HG03280 (cell line): Measurements from ENCODE around the gene LYG1.
"Not testable (repeated sequence)": the region's sequence is repeated elsewhere in the genome, so short reads cannot be mapped to it uniquely, and the experiment has no call there.

Experiments
- ATAC-seq: cut with Tn5 transposase; IDR thresholded peaks from one replicate; pipeline ENCODE4 v1.9.1; 2021; ENCODE audit warnings: mild to moderate bottlenecking, moderate library complexity; ENCODE audit not compliant: unreplicated experiment

Gene LYG1

DNA sequence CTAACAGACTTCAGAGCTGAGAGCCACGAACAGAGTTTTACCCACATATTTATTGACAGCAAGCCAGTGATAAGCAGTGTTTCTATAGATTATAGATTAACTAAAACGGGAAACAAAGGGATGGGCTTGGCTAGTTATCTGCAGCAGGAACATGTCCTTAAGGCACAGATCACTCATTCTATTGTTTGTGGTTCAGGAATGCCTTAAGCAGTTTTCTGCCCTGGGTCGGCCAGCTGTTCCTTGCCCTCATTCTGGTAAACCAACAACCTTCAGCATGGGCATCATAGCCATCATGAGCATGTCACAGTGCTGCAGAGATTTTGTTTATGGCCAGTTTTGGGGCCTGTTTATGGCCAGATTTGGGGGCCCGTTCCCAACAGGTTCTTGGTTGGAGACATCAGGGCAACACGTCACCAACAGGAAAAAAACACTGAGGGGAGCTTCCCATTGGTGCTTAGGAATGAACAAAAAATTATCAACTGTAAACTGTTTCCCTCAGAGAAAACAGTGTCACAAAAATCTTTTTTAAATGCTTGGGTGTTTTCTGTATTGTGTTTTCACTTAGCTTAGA, 22.7 kb downstream of the LYG1 start:
- not testable (repeated sequence) for ATAC-seq

DNA sequence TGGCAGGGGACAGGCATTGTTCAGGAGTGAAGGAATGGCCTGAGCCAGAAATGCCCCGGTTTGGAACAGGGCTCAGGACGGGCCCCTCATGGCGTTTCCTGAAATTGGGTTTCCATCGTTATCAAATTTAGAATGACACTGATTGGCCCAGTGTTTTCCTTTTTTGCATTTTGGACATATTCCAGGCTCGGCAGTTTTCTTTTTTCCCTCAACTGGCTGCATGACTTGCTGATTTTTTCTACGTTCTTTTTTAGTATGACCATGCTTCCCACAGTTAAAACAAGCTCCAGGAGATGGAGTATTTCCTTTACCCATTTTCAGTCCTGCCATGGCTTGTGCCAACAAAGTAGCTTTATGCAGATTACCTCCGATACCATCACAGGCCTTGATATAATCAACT, 25.1 kb downstream of the LYG1 start:
- no peak for ATAC-seq

DNA sequence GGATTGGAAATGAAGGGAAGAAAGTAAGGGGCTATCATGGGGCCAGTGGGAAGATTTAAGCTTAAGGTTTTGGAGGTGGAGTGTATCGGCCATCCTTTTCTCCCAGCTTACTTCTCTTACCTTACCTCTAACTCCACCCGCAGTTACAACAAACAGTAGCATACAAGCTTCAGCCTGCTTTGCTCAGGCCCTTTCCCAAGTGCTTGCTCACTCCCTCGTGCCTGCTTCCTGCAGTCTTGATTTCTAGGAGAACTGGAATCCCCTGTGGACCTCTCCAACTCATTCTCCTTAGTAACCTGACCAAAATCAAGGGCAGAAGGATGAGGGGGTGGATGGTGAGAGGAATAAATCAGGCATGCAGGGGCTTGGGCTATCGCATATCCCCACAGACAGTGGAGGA, 39.8 kb downstream of the LYG1 start:
- no peak for ATAC-seq

DNA sequence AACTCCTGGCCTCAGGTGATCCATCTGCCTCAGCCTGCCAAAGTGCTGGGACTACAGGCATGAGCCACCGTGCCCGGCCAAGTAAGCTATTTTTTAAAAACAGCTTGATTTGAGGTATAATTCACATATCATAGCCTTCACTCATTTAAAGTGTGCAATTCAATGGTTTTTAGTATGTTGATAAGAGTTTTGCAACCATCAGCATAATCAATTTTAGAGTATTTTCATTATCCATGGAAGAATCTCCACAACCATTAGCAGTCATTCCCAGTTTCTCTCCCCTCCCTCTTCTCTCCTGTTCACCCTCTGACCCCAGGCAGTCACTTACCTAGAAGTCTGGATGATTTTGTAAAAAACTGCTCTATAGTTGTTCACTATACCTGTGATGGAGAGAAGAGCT, 40.8 kb downstream of the LYG1 start:
- ATAC-seq = no peak

DNA sequence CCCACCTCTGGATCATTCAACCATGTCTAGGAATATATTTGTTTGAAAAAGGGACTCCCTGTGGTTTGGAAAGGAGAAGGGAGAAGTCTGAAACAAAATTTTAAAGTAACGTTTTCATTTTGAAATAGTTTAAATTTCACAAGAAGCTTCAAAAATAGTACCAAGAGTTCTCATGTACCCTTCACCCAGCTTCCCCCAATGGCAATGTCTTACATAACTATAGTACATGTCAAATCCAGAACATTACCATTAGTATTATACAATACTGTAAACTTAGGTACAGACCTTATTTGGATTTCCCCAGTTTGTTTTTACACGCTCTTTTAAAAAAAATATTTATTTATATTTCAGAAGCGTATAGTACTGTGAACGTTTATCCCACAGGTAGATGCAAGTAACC, 41.5 kb downstream of the LYG1 start:
- no peak for ATAC-seq

DNA sequence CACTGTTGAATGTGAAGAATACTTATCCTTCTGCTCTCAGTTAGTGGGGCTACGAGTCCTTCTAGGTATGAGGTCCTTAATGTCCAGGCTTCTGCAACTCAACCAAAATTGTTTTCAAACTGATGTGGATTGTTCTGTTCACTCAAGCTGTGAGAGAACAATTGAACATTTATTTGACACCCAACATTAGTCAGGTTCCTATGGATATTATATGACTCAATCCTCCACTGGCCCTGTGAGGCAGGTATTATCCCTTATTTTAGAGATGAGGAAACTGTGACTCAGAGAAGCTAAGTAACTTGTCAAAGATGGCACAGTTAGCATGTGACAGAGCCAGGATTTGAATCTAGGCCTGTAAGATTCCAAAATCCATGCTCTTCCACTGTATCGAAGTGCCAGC, 44.3 kb downstream of the LYG1 start:
- ATAC-seq = no peak

DNA sequence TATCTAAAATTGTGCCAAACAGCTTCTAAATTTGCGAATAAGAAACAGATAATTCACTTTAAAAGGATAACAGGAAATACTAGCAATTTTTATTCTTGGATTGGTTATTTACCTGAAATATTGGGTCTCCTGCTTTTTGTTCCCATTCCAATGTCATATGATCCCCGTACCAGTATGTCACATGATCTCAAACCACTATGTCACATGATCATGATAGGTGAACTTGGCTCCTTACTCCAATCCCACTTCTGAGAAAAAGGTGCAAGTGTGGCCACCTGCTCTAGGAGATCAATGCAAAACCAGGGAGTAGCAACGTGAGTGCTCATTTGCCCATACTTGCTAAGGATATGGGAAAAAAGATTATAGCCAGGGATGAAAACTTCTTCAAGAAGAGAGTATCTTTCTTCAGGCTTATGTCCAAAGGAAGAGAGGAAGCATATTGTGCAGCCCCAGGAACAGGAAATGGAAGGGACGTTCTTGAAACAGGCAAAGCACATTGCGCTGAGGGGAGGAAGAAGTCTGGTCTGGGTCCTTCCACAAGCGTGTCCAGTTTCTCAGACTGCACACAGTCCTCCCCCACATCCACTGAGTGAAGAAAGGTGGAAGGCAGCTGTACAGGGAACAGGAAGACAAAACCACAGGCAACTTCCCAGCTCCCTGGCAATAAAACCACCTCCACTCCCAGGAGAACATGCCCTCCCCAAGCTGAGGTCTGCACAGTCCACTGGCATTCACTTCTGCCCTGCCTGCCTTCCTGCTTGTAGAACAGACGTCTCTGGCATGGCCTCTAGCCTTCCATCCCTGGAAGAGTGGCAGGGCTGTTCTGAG, 45.3 kb downstream of the LYG1 start, which contains the start of gene LYG2:
Gene LYG2, minus strand, starts transcription at position 176 of the 828 bp plus-strand sequence. CDS start 1,406 bp downstream, outside the sequence.
- ATAC-seq = no peak

DNA sequence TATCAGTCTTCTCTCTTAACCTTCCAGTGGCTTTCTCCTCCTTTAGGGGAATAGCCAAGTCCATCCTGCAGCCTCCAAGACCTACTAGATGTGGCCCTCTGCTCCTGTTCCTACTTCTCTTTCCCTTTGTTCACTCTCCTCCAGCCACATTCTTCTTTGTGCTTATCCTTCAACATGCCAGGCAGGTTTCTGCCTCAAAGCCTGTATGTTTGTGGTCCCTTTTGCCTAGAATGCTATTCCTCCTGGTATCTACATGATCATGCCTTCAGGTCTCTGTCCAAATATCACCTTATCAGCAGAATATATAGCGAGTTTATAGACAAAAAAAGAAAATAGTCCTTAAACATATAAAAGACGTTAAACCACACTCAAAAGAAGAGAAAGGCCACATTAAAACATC, 51.0 kb downstream of the LYG1 start:
- ATAC-seq = no peak

DNA sequence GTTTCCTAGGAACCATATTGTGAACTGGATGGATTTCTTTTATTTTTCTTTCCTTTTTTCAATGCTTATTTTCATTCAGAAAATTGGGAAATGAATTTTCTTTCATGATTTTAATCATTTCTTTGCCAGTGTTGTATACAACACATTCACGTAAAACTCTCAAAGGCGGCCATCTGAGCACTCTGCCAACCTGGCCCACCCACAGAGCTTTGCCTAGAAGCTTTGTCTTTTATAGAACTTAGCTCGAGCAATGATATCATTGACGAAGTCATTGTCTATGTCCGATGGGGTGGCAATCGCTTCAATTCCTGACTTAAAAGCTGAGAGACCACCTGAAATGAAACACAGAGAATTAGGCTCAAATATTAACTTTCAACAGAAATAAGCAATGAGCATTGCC, 58.8 kb downstream of the LYG1 start:
- no peak for ATAC-seq

DNA sequence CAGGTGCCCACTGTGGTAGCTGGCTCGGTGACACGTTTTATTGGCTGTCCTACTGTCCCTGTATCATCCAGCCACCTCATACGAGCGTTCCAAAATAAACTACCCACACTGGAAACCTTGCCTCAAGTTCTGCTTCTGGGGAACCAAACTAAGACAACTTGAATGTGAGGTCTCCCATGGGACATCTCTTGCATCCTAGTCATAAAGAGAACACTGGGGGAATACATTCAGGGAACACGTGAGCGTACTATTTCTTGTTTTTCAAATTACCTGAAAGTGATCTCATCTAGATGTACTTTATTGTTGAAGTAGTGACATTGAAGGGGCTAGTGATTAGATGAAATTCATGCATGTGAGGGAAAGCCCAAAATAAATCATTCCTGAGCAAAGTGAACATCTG, 60.6 kb downstream of the LYG1 start:
- ATAC-seq = no peak

DNA sequence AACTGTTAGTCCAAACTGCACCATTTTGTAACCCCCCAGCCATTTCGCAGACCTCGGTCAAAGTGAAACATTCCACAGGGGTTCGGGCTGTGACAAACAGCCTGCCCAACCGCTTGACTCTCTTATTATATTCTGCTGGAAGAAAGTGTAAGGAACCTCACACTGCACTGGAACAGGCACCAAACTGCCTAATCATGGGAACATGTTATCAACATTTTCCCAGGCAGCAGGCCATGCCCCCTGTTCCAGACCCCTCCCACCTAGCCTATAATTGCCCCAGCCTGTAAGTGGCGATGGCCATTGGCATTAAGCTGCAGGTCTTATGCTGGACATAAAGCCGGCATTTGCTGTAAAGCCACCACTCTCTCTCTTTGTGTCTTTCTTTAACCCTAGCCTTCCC, 62.4 kb downstream of the LYG1 start:
- no peak for ATAC-seq
